Measurements from ENCODE around the gene OR4F15. TPM values are rescaled to one million over a fixed set of nuclear protein-coding genes. Genes with fewer than 3 reads are reported as not detected.

Gene OR4F15
- polyA plus RNA-seq, 1 donor (not counting 4 experiments of a cell fraction or from before 2014, with no cell fraction given): not detected

DNA sequence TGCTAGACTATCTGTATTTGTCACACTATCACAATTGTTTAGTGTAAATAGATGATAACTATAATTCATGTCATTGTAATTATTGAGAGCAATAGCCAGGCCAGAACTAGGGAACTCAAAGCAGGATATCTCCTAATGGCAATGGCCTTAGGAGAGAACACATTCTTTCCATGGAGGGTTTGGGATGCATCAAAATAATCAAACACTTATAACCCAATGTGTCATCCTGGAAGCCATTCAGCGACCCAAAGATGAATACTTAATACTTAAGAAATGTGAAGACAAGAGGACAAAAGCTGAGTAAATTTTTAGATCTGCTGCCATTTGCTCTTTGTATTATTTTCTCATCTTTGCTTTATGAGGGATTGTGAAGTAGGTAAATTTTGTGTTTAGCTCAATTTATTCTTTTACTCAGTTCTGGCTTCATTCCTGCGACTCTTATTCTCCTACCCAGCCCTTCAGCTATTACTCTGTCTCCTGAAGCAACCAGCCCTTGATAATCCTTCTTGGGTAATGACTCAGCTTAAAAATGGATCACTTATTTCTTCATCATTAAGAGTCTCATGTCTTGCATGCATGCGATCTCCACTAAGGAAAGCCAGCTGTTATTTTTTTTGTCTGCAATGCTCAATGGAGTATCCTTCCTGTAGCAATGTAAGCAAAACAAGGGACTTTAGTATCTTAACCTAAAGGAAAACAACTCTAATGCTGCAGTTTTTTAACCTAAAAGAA lies 2.0 kb downstream of the OR4F15 start:
- DNase-seq (ENCODE audit: low read depth, low spot score) (no peak), FAIRE-seq (no peak)
- Histone ChIP-seq H3K4me3 (ENCODE audit: control insufficient read depth in 2 of 3, extremely low read depth in 1 of 3, insufficient read depth in 2 of 3, low read depth in 1 of 3, low read length in 3 of 3) (no peak overlapping the region), H2AFZ (ENCODE audit: control insufficient read depth, low read length) (no peak overlapping the region), H3K9me3 (ENCODE audit: control insufficient read depth, low read depth, low read length) (no peaks in the 10 kb centered on the region), H3K4me1 (ENCODE audit: control insufficient read depth, extremely low read depth, insufficient read depth, low read length) (no peaks in the 10 kb centered on the region), H3K36me3 (ENCODE audit: control insufficient read depth in 2 of 2, extremely low read depth in 1 of 2, insufficient read depth in 2 of 2, low read length in 2 of 2) (no peaks in the 10 kb centered on the region), H3K79me2 (ENCODE audit: control insufficient read depth, insufficient read depth, low read length) (no peaks in the 10 kb centered on the region), H3K9me1 (ENCODE audit: control insufficient read depth, extremely low read depth, insufficient read depth, low read length) (peaks cover 2% of the 10 kb centered on the region), H3K9ac (ENCODE audit: control insufficient read depth, extremely low read depth, insufficient read depth, low read length) (no peak overlapping the region), H4K20me1 (ENCODE audit: control insufficient read depth, extremely low read depth, insufficient read depth, low read length) (no peaks in the 10 kb centered on the region), H3K27me3 (ENCODE audit: control insufficient read depth, extremely low read depth, insufficient read depth, low read length) (no peaks in the 10 kb centered on the region), H3K4me2 (ENCODE audit: control insufficient read depth, extremely low read depth, insufficient read depth, low read depth, low read length) (no peak overlapping the region), H3K27ac (ENCODE audit: control insufficient read depth, insufficient read depth, low read length) (no peak overlapping the region)
- TF ChIP-seq, protein P1, sequence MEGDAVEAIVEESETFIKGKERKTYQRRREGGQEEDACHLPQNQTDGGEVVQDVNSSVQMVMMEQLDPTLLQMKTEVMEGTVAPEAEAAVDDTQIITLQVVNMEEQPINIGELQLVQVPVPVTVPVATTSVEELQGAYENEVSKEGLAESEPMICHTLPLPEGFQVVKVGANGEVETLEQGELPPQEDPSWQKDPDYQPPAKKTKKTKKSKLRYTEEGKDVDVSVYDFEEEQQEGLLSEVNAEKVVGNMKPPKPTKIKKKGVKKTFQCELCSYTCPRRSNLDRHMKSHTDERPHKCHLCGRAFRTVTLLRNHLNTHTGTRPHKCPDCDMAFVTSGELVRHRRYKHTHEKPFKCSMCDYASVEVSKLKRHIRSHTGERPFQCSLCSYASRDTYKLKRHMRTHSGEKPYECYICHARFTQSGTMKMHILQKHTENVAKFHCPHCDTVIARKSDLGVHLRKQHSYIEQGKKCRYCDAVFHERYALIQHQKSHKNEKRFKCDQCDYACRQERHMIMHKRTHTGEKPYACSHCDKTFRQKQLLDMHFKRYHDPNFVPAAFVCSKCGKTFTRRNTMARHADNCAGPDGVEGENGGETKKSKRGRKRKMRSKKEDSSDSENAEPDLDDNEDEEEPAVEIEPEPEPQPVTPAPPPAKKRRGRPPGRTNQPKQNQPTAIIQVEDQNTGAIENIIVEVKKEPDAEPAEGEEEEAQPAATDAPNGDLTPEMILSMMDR (optimal IDR thresholded peaks at IDR 0.05 in 1 of 3, IDR thresholded peaks at IDR 0.05 in 1 of 3, conservative IDR thresholded peaks at IDR 0.05 in 1 of 3; ENCODE audit: extremely low read depth in 1 of 3, insufficient read depth in 2 of 3, low read length in 3 of 3): no peak
- dilution Hi-C loops (cut with MboI; ENCODE audit: extremely low pct_ligation_motif_present, low sequenced_read_pairs): no loop called here

DNA sequence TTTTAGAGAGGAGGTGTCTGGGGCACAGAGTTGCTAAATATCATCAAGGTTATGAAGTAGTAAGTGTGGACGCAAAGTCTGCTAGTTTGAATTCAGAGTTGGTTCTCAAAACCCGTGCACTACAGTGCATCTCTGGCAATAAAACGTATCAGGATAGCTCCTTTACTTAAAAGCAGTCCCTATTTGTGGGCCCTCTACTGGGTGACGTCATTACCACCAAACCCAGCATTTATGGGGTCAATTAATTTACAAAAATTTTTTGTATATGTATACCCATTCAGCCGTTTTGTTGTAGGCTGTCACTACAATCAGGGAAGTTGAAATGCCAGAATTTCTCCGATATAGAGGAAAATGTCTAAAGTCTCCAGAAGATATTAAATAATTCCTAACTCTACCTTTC lies 8.8 kb downstream of the OR4F15 start:
- H3K4me1 ChIP-seq (ENCODE audit: control insufficient read depth, extremely low read depth, insufficient read depth, low read length): no peaks in the 10 kb centered on the region
- no peak for FAIRE-seq
- H3K27me3 ChIP-seq (ENCODE audit: control insufficient read depth, extremely low read depth, insufficient read depth, low read length): no peaks in the 10 kb centered on the region
- no peaks in the 10 kb centered on the region for H3K79me2 ChIP-seq (ENCODE audit: control insufficient read depth, insufficient read depth, low read length)
- no peak overlapping the region for H3K4me3 ChIP-seq (ENCODE audit: control insufficient read depth in 2 of 3, extremely low read depth in 1 of 3, insufficient read depth in 2 of 3, low read depth in 1 of 3, low read length in 3 of 3)
- TF ChIP-seq EZH2 (IDR thresholded peaks at IDR 0.05; ENCODE audit: low read length): no peak
- TF ChIP-seq, protein P1 (optimal IDR thresholded peaks at IDR 0.05 in 1 of 3, IDR thresholded peaks at IDR 0.05 in 1 of 3, conservative IDR thresholded peaks at IDR 0.05 in 1 of 3; ENCODE audit: extremely low read depth in 1 of 3, insufficient read depth in 2 of 3, low read length in 3 of 3): no peak
- H3K9ac ChIP-seq (ENCODE audit: control insufficient read depth, extremely low read depth, insufficient read depth, low read length): no peak overlapping the region
- dilution Hi-C loops (cut with MboI; ENCODE audit: extremely low pct_ligation_motif_present, low sequenced_read_pairs): no loop called here
- no peak overlapping the region for H3K27ac ChIP-seq (ENCODE audit: control insufficient read depth, insufficient read depth, low read length)
- H3K9me1 ChIP-seq (ENCODE audit: control insufficient read depth, extremely low read depth, insufficient read depth, low read length): peaks cover under 1% of the 10 kb centered on the region
- no peak overlapping the region for H3K4me2 ChIP-seq (ENCODE audit: control insufficient read depth, extremely low read depth, insufficient read depth, low read depth, low read length)
- H3K9me3 ChIP-seq (ENCODE audit: control insufficient read depth, low read depth, low read length): no peaks in the 10 kb centered on the region
- H4K20me1 ChIP-seq (ENCODE audit: control insufficient read depth, extremely low read depth, insufficient read depth, low read length): no peaks in the 10 kb centered on the region
- no peak for DNase-seq (ENCODE audit: low read depth, low spot score)
- H3K36me3 ChIP-seq (ENCODE audit: control insufficient read depth in 2 of 2, extremely low read depth in 1 of 2, insufficient read depth in 2 of 2, low read length in 2 of 2): no peaks in the 10 kb centered on the region
- no peak overlapping the region for H2AFZ ChIP-seq (ENCODE audit: control insufficient read depth, low read length)

Measured in keratinocyte (primary cell).